NT2/D1 (cell line): ENCODE measurements around the gene INPP4B.
"Not testable (repeated sequence)": the region's sequence is repeated elsewhere in the genome, so short reads cannot be mapped to it uniquely, and the experiment has no call there.

ENCODE experiments used
- DNase-seq: peaks from one replicate; pipeline ENCODE4 v3.0.0-alpha.2; 2011; ENCODE audit warnings: low read depth, low spot score
- H3K27me3 ChIP-seq: 2 replicates; pipeline ENCODE4 v1.6.0; 2011; ENCODE audit warnings: mild to moderate bottlenecking; ENCODE audit not compliant: insufficient read length, insufficient read depth
- H3K36me3 ChIP-seq: 2 replicates; pipeline ENCODE4 v1.6.1; 2011; ENCODE audit warnings: mild to moderate bottlenecking, low read length, mixed read lengths; ENCODE audit not compliant: insufficient read depth, insufficient read length
- H3K4me1 ChIP-seq: 2 replicates; pipeline ENCODE4 v1.5.1; 2011; ENCODE audit not compliant: insufficient read depth, insufficient read length
- H3K4me3 ChIP-seq: 2 replicates; pipeline ENCODE4 v1.5.1; 2011; ENCODE audit warnings: low read depth; ENCODE audit not compliant: insufficient read length
- H3K9ac ChIP-seq: 2 replicates; pipeline ENCODE4 v1.6.0; 2011; ENCODE audit warnings: low read depth; ENCODE audit not compliant: insufficient read length
- H3K9me3 ChIP-seq: 2 replicates; pipeline ENCODE4 v1.5.1; 2011; ENCODE audit warnings: mild to moderate bottlenecking, low read length; ENCODE audit not compliant: insufficient read depth
- SUZ12 ChIP-seq: IDR thresholded peaks from 2 replicates; pipeline ENCODE4 v1.6.1; 2011; ENCODE audit not compliant: insufficient read length, insufficient read depth; ENCODE audit errors: extremely low read depth
- YY1 ChIP-seq: IDR thresholded peaks from 2 replicates; pipeline ENCODE4 v1.6.1; 2011; ENCODE audit not compliant: insufficient read length, insufficient read depth
- ZNF274 ChIP-seq: IDR thresholded peaks from 2 replicates; pipeline ENCODE4 v1.6.1; 2011; ENCODE audit warnings: mild to moderate bottlenecking, low read depth, low read length

The INPP4B gene

GRCh38 chr4:142811034-142811433 is 35.1 kb downstream of the INPP4B start:
- no peak overlapping the region for H3K9ac ChIP-seq
- no peaks in the 10 kb centered on the region for H3K36me3 ChIP-seq
- TF ChIP-seq SUZ12 (no peak), ZNF274 (no peak), YY1 (no peak)
- H3K27me3 ChIP-seq = no peaks in the 10 kb centered on the region
- no peaks in the 10 kb centered on the region for H3K4me1 ChIP-seq
- H3K4me3 ChIP-seq = no peak overlapping the region
- DNase-seq = no peak
- H3K9me3 ChIP-seq = no peaks in the 10 kb centered on the region

GRCh38 chr4:142809559-142809958 is 36.5 kb downstream of the INPP4B start:
- H3K4me3 ChIP-seq = no peak overlapping the region
- no peak overlapping the region for H3K9ac ChIP-seq
- no peaks in the 10 kb centered on the region for H3K27me3 ChIP-seq
- DNase-seq = no peak
- H3K9me3 ChIP-seq = no peaks in the 10 kb centered on the region
- TF ChIP-seq SUZ12 (no peak), ZNF274 (no peak), YY1 (no peak)
- no peaks in the 10 kb centered on the region for H3K36me3 ChIP-seq
- H3K4me1 ChIP-seq = no peaks in the 10 kb centered on the region

GRCh38 chr4:142803879-142804278 is 42.2 kb downstream of the INPP4B start:
- H3K9me3 ChIP-seq, H3K9ac ChIP-seq, H3K27me3 ChIP-seq, H3K4me1 ChIP-seq, DNase-seq, H3K36me3 ChIP-seq, H3K4me3 ChIP-seq: not testable (repeated sequence)

GRCh38 chr4:142801966-142802365 is 44.1 kb downstream of the INPP4B start:
- no peaks in the 10 kb centered on the region for H3K9me3 ChIP-seq
- no peak overlapping the region for H3K9ac ChIP-seq
- TF ChIP-seq SUZ12 (no peak), YY1 (no peak), ZNF274 (no peak)
- no peaks in the 10 kb centered on the region for H3K36me3 ChIP-seq
- H3K27me3 ChIP-seq = no peaks in the 10 kb centered on the region
- no peak for DNase-seq
- no peak overlapping the region for H3K4me3 ChIP-seq
- no peaks in the 10 kb centered on the region for H3K4me1 ChIP-seq

GRCh38 chr4:142781114-142781513 is 65.0 kb downstream of the INPP4B start:
- no peaks in the 10 kb centered on the region for H3K4me1 ChIP-seq
- no peak overlapping the region for H3K9ac ChIP-seq
- no peaks in the 10 kb centered on the region for H3K36me3 ChIP-seq
- H3K9me3 ChIP-seq = no peaks in the 10 kb centered on the region
- H3K4me3 ChIP-seq = no peak overlapping the region
- no peaks in the 10 kb centered on the region for H3K27me3 ChIP-seq
- no peak for TF ChIP-seq SUZ12
- TF ChIP-seq ZNF274 = no peak
- no peak for TF ChIP-seq YY1
- no peak for DNase-seq

- H3K27me3 ChIP-seq = no peaks in the 10 kb centered on the region
- TF ChIP-seq YY1 (no peak), SUZ12 (no peak), ZNF274 (no peak)
- no peak overlapping the region for H3K4me3 ChIP-seq
- no peaks in the 10 kb centered on the region for H3K4me1 ChIP-seq
- no peak for DNase-seq
- no peaks in the 10 kb centered on the region for H3K9me3 ChIP-seq
- no peak overlapping the region for H3K9ac ChIP-seq
- H3K36me3 ChIP-seq = no peaks in the 10 kb centered on the region
Observed at GRCh38 chr4:142778900-142779299, 67.2 kb downstream of the INPP4B start.

GRCh38 chr4:142778430-142778829 is 67.7 kb downstream of the INPP4B start:
- no peak overlapping the region for H3K4me3 ChIP-seq
- TF ChIP-seq YY1 = no peak
- no peak for TF ChIP-seq SUZ12
- no peak for TF ChIP-seq ZNF274
- no peak for DNase-seq
- no peaks in the 10 kb centered on the region for H3K27me3 ChIP-seq
- no peaks in the 10 kb centered on the region for H3K9me3 ChIP-seq
- no peak overlapping the region for H3K9ac ChIP-seq
- H3K4me1 ChIP-seq = no peaks in the 10 kb centered on the region
- H3K36me3 ChIP-seq = no peaks in the 10 kb centered on the region
